Left renal pelvis (tissue), 4 donors: ENCODE results near the gene CEP104. TPM values are rescaled to one million over a fixed set of nuclear protein-coding genes. Genes with fewer than 3 reads are reported as not detected.

Source experiments
- DNase-seq, 4 donors: peaks; one replicate each; pipeline ENCODE4 v3.0.0-alpha.2; 2013; ENCODE audit warnings: low read depth in 4 of 4, low spot score in 3 of 4
- polyA plus RNA-seq, 4 donors: library from polyadenylated mRNA; unstranded; fragments of 120-200 nt; gene quantifications; one replicate each; pipeline ENCODE4 v1.2.1, GENCODE V29; 2013; ENCODE audit not compliant: insufficient read length in 4 of 4

The CEP104 gene
- polyA plus RNA-seq, 4 donors, result 30.2 to 43.3 (median 37.7) TPM

DNA sequence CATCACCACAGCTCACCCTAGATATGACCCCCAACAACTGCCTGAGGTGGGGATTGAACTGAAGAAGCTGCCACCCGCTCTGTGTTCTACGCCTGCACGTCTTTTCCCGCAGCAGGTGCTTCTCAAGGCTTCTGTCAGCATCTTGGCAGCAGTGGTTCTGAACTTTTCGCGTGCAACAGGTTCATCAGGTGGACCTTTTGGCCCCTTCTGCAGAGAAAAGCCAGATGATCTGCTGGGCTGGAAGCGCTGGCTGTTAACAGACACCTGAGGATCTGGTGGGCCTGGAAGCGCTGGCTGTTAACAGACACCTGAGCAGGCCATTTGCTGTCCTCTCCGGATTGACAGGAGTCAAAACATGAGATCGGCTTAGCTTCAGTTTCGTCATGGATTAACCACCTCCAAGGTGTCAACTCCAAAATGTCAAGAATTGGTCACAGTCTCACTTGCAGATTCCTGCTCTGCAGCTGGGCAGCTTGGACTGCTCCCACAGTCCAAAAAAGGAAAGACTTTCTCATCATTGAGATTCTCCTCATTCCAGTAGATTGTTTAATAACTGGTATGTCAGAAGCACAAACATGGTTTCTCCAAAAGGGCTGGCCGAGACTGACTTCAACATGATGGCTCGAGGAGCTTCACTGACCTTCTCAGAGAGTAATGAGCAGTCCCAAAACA is 38.4 kb upstream of the CEP104 start:
- no peak for DNase-seq

DNA sequence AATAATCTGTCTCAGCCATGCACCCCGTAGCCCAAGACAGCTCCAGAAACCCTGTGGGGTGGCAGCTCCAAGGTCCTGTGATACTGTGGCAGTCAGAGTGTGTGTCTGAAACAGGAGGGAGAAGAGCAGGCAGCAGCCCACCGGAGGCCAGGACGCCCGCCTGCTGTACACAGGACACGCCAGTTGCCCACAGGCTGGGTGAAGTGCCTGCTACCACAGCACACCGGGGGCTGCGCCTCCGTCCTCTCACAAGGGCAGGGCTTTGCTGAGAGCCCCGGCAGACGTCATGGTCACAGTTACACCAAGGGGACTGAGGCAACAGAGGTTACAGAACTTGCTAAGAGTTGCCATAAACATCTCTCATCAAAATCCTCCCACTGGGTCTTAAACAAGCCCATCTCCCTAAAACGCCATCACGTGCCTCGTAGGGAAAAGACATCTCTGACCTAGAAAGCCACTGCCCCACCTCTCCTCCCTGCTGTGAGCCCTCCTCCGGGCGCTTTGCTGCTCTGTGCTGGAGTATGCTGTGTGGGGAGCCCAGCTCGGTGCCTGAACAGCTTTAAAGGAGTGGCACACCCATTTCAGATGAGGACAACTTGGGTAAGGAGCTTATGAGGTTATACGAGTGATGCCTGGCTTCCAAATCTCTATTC is 37.7 kb upstream of the CEP104 start:
- DNase-seq, result no peak

DNA sequence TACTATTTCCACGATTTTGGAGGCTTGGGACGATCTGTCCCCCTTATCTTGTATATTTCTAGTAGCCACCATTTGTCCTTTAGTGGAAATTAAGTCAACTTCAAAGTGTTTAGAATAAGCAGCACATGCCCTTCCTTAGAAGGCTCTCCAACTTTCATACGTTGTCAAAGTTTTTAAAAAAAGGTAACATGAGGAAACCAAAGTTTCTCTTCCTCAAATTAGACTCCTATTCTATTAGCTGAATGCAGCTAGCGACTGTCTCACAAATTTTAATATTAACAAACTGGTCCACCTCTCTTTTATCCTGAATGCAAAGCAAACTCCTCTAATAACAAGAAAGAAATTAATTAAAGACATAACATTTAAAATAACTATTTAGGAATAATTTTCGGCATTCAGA is 36.2 kb upstream of the CEP104 start:
- no peak for DNase-seq

DNA sequence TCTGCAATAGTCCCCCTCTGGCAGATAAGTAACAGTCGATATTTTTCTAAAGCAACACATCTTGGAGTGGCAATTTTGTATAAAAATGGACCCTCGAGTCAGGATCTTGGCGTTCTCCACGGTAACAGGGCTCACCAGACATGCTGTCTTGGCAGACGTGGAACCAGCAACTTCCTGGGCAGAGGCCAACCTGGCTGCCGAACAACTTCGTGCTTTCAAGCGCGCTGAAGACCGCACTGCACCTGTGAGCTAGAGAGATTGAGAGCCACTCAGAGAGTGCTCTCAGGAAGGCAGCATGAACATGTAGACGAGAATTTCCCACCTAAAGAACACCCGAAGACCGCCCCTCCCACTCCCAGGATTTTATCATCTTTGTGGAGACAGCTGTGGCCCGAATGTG is 35.7 kb upstream of the CEP104 start:
- DNase-seq, result no peak

DNA sequence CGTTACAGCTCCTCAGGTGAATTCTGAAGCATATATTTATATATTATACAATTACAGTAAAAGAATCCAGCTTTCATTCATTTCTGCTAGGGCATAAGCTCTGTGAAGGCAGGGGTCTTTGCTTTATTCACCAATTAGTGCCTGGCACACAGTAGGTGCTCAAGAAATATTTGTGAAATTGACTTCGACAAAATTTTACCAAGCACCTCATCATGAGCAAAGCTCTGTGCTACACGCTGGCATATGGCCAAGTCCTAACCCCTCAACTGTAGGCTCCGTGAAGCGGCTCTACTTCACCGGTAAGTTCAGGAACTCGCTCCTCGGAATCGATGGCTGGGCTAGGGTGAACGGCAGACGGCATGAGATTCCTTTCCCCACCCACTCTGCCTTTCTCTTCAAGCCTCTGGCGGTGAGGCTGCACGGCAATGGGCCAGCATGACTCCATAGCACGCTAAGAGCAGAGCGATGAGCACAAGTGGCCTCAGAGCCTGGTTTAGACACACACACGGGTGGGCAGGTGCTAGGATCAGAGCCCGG is 34.4 kb upstream of the CEP104 start:
- DNase-seq, result no peak

DNA sequence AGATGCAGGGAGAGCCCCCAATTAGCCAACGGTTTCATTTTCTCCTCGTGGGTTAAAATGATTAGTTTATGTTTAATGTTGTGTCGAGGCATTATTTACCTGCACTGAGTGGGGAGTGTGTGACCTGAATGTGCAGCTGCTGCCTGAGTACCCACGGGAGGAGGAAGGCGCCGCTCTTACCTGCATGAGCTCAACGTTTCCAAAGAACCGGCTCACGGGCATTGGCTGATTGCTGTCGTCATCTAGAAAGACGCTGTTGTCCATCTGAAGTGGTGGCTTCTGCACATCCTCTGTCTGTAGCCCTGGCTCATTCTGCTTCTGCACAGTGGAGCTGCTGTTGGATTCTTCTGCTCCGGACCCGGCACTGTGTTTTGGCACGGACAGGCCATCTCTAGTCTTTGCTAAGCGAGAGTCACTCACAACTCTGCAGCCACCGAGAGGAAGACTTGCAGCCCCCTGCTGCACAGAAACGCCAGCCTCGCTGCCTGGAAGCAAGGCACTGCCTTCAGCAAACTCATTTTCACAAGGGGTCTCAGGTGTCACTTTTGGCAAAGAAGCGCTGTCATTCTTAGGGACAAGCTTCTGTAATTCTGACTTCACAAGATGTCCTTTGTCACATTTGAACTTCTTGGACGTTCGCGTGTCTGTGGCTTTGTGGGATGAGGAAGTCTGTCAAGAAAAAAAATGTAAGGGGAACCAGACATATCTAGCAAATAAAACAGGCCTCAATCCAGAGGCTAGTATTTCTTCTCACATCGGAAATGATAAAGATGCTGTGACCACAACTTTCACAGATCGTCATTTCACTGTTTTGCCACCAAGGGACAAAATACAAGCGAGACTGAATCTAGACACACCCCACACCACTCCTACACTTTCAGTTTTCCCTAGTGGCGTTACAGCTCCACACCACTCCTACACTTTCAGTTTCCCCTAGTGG is 33.6 kb upstream of the CEP104 start:
- no peak for DNase-seq

DNA sequence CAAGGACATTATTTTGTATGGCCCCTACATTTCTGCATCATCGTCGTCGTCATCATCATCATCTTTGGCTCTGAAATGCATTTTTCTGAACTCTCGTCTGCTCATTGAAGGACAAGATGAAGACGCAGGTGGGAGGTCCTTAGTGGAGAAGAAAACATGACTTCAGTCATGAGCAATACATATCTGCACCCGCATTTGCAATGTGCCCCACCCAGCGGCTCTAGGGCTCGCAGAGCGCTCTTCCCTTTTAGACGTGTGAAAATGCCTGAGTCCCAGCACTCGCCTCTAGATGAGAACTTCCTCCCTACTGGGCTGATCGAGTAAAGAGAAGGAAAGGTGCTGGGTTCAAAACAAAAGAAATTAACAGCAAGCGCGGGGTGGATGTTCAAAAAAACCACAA is 32.9 kb upstream of the CEP104 start:
- no peak for DNase-seq

DNA sequence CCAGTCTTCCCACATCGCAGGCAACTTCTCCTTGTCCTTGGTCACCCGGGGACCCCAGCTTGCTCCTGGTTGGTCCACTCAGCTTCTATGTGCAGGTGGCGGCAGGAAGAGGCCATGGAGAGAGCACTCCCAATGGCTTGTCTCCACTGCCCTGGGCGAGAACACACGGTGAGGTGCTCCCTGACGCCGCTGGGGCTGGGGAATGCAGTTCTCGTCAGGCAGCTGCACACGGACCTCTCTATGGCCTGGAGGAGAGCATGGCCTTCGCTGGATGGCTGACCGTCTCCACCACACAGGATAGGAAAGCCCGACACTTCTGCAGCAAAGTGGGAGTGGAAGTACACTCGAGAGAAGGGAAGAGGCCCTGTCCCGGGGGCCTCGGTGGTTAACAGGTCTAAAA is 31.3 kb upstream of the CEP104 start:
- DNase-seq, result no peak

DNA sequence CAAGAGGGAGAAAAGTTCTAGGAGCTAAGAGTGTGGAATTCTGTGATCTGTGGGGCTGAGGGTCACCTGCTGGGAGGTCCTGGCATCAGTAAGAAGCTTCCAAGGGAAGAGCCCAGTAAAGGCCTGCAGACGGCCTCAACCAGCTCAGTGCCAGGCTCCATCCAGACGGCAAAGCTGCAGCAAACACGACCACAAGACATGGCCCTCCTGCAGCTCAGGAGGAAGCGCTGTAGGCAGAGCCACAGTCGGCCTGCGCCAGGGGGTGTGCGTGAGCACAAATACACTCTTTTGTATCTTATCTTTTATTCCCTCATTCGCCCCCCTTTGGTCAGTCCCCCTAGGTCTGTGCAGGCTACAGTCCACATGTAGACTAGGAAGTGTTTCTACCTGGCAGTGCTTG is 29.7 kb upstream of the CEP104 start:
- no peak for DNase-seq

DNA sequence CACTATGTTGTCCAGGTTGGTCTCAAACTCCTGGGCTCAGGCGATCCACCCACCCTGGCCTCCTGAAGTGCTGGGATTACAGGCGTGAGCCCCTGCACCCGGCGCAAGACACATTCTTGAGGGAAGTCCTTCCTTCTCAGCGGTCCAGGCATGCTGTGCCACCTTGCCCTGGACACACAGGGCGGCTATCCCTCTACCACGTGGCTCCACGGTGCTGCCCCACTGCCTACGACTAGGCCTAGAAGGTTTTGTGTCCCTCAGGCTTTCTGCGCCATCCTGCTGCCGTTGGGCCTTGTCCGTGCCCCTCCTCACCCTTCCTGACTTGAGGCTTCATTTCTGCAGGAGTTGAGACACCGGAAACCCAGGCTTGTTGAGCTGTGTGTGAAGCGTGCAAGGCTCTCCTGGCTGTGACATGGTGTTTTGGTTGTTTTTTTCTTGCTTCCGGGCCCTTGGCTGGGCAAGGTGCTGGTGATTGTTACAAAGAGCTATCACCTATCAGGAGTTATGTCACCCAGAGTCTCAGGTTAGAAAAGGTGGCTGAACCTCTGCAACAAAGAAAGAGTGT is 29.2 kb upstream of the CEP104 start:
- DNase-seq, result no peak

DNA sequence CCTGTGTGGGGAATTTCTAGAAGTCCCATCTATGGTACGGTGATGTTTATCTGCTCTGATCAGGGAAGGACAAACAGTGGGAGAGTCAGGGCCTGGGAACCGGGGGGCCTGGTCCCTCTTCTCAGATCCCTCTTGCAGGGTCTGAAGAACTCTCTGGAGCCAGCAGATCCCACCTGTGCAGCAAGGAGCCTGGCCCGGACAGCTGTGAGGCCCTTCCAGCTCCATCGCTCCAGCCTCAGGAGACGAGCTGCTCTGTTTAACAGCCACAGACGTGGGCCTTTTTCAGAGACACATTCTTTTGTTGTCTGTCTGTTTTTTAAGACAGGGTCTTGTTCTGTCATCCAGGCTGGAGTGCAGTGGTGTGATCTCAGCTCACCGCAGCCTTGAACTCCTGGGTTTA is 28.6 kb upstream of the CEP104 start:
- DNase-seq, result no peak

DNA sequence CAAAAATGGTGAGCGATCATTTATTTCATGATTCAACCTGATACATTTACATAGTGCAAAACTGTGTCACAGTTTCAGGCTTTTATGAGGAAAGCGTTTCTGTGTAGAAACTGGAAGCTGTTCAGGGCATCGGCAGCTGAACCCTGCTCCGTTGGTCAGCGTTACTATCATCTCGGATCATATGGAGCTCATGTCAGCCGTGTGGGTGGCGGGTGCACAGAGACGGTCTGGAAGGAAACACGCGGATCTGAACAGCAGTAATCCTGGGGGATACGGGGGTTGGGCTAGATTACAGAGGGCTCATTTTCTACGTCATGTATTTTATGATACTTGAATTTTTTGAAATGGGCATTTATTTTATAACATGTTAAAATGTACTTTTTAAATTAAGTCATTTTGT is 28.0 kb upstream of the CEP104 start:
- no peak for DNase-seq

DNA sequence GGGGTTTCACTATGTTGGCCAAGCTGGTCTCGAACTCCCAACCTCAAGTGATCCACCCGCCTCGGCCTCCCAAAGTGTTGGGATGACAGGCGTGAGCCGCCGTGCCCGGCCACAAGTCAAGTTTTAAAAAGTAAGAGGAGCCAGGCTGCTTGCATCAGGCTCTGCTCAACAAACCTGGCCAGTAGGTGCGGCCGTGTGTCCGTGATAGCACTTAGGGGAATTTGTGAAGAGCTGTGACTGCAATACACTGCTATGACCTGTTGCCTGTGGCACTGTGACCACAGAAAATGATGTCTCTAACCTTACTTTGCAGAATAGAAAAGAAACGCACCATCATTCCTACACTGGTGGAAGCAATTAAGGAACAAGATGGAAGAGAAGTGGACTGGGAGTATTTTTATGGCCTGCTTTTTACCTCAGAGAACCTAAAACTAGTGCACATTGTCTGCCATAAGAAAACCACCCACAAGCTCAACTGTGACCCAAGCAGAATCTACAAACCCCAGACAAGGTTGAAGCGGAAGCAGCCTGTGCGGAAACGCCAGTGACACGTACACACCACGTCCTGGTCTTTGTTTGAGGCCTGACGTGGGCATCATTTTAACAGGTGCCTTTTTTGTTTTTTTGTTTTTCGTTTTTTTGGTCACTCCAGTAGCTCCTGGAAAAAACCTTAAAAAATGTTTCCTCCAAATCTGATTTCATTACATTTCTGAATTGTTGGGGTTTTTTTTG is 26.3 kb upstream of the CEP104 start:
- DNase-seq, result no peak

DNA sequence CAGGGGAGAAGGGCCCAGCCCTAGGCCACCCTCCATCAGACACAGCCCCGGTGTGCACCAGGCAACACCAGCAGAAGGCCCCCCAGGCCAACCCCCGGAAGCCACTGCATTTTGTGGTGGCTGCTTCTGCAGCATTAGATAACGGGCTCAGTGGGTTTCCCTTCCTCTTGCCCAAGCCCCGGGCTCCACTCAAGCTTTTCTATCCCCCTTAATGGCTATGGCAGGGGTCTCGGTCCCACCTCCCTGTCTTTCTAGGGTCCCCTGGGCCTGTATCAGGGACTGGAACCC is 24.1 kb upstream of the CEP104 start:
- no peak for DNase-seq

DNA sequence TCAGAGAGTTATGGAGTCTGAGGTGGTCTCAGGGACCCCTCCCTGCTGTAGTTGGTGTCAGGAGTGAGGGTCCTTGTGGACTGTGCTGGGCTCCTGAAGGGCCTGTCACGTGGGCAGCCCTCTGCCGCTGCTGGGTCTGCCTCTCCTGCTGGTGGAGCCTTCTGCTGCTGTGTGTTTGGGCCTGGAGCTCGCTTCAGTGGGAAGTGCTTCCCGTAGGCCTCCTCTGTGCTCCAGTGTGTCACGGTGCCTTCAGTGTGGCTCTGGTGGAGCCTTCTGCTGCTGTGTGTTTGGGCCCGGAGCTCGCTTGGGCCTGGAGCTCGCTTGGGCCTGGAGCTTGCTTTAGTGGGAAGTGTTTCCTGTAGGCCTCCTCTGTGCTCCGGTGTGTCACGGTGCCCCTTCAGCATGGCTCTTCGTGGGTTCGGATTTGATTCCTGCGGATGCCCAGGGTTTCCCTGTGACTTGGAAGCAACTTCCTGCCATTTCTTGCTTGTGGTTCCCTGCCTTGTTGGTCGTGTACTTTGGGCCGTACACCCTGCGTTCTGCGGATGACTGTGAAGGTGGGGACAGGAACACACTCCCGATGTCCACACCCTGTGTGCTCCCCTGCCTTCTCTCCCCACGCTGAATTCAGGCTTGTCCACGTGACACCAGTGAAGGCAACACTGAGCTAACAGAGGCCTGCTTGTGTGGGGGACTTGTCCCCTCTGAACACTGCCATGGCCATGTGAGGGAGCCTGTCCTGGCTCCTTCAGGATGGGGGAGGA is 23.6 kb upstream of the CEP104 start:
- no peak for DNase-seq

DNA sequence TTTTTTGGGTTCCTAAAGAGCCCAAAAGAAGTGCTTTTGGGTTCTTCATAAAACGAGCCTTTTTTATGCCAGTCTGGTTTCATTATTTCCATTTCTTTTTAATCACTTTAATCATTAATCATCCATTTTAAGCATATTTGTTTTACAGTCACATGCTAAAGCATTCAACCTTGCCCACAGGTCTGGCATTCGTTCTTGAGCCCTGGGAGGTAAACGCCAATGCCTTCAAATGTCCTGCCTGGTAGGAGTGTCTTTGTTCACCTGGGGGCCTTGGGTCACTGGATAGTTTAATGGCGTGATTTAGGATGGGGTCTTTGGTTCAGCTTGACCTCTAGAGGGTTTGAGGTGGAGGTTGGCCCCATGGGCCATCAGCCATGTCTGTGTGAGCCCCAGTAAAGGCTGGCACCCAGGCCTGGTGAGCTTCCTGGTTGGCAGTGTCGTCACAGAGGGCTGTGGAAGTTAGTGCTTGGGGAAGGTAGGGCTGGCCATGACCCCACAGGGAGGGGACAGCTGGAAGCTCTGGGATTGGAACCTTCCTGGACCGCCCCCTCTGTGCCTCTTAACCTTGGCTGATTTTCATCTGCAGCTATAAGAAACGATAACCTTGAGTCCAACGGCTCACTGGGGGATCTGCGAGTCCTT is 22.9 kb upstream of the CEP104 start:
- DNase-seq, result no peak

DNA sequence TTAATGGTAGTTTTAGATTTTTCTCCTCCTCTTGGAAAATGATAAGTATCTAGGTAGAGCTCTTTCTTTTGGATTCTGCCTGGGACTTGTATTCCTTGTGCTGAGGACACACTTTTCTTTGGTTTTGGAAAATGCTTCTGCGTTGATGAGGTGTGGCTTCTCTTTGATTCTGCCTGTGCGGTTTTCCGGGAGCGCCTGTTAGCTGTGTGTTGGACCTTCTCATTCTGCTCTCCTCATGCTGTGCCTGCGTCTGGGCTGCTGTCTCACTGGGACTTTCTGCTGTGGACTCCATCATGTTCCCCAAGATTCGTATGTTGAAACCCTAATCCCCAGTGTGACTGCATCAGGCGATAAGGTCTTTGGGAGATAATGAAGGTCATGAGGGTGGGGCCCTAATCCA is 22.1 kb upstream of the CEP104 start:
- DNase-seq, result no peak

DNA sequence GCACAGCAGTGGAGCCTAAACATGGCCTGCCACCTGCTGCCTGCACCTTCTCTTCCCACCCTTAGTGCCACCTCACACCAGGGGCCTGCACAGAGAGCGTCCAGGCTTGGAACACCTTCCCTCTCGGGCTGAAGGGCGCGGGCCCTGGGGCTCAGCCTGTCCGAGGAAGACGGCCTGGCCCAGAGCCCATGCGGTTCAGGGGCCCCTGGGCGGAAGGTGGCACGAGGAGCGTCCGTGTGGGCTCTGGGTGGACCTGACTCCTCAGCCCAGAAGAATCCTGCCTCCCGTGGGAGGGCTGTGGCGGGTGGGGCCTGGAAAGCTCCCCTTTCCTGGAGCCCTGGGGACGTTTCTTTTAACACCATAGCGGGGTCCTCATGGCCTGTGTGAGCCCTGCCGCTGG is 19.7 kb upstream of the CEP104 start:
- DNase-seq, result no peak

DNA sequence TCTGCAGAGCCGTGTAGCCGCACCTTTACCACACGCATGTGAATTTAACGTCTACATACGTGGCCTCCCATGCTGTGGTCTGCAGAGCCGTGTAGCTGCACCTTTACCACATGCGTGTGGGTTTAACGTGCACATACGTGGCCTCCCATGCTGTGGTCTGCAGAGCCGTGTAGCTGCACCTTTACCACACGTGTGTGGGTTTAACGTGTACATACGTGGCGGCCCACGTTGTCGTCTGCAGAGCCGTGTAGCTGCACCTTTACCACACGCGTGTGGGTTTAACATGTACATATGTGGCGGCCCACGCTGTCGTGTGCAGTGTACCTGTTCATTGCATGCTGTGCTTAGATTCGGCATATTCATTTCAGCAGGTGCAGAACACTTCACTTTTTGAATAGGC is 17.7 kb upstream of the CEP104 start:
- DNase-seq, result no peak
